ENCODE measurements around the gene PILRA.
"Not testable (repeated sequence)": the region's sequence is repeated elsewhere in the genome, so short reads cannot be mapped to it uniquely, and the experiment has no call there.

The PILRA gene

DNA sequence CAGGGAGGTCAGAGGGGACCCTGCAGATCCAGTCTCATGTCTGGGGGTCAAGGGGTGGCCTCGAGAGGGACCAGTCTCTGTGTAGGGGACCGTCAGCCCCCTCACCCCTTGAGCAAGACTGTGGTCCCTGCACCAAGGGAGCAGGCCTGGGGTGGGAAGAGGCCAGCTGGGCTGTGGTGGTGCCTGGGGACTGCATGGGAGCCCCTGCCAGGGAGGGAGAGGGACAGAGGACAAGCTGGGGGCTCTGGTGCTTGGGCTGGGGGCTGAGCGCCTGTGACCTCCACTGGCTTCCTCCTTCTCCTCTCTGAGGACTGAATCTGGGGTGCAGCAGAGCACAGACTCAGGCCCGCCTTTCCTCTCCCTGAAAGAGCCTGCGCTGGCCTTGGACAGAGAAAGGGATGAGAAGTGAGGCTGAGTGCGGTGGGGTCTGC lies 16.1 kb upstream of the PILRA start:
- DNase-seq (ENCODE audit: low read depth in 1 of 2, low spot score in 1 of 2), result no peak

DNA sequence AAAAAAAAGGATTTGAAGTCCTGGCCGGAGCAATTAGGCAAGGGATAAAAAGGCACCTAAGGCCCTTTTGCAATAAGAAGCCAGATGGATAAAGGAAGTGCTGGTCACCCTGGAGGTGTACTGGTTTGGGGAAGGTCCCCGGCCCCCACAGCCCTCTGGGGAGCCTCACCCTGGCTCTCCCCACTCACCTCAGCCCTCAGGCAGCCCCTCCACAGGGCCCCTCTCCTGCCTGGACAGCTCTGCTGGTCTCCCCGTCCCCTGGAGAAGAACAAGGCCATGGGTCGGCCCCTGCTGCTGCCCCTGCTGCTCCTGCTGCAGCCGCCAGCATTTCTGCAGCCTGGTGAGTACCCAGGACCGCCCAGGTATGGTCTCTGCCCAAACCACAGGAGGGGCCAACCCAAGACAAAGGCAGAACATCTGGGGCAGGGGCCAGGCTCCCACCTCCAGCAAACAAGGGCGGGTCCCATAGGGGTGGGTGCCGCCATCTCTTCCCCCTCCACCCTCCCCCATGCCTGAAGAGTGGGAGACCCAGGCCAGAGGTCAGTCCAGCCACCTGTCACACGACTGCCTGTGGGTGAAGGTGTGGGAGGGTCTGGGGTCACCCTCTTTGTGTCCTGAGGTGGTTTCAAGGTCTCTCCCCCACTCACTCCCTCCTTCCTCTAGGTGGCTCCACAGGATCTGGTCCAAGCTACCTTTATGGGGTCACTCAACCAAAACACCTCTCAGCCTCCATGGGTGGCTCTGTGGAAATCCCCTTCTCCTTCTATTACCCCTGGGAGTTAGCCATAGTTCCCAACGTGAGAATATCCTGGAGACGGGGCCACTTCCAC lies 15.0 kb upstream of the PILRA start, which contains the start of gene PILRB:
TSS of gene PILRB (plus strand) at position 91 of the 830 bp plus-strand sequence. CDS start at position 277, 186 bp downstream.
- DNase-seq (ENCODE audit: low read depth in 1 of 2, low spot score in 1 of 2), result no peak

DNA sequence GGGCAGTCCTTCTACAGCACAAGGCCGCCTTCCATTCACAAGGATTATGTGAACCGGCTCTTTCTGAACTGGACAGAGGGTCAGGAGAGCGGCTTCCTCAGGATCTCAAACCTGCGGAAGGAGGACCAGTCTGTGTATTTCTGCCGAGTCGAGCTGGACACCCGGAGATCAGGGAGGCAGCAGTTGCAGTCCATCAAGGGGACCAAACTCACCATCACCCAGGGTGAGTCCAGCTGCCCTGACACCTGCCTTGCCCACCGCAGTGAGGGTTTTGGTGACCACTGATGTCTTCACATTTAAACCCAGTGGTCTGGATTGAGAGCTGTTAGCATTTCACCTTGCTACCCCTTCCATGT lies 14.5 kb upstream of the PILRA start:
- DNase-seq (ENCODE audit: low read depth in 1 of 2, low spot score in 1 of 2), result no peak

DNA sequence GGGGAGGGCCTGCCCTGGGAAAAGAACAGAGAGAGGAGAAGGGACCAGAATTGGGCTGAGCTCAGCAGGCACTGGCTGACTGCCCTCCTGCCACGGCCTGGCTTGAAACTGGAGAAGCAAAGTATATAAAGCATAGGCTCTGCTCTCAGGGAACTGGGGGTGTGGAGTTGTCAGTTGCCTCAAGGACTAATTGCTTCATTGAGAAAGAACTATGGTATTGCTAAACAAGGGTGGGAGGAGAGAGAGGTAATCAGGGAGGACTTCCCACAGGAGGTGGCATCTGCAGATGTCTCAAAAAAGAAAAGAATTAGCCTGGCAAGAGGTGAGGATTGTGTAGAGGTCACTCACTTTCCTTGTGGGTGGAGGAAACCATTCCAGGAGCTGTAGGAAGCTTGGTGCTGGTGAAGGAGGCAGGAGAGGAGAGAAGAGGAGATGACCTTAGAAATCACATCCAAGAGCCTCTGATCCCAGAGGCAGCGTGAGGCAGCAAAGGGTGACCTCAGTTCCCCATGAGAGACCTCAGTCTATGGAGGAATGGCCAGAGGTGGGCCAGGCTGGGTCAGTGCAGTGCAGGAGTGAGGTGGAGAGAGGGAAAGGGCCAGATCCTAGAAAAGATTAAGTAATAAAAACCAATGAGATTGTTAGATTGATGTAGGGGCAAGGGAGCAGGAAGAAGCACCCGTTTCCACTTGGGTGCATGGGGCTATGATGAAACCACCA lies 13.0 kb upstream of the PILRA start:
- no peak for DNase-seq (ENCODE audit: low read depth in 1 of 2, low spot score in 1 of 2)

DNA sequence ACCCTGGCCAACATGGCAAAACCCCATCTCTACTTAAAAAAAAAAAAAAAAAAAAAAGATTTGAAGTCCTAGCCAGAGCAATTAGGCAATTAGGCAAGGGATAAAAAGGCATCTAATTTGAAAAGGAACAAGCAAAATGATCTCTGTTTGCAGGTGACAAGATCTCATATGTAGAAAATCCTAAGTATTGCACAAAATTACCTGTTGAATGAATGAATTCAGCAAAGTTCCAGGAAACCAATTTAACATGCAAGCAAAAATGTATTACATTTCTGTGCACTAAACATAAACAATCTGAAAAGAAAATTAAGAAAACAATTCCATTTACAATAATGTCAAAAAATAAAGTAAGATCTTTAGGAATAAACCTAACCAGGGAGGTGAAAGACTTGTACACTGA lies 10.2 kb upstream of the PILRA start:
- no peak for DNase-seq (ENCODE audit: low read depth in 1 of 2, low spot score in 1 of 2)

DNA sequence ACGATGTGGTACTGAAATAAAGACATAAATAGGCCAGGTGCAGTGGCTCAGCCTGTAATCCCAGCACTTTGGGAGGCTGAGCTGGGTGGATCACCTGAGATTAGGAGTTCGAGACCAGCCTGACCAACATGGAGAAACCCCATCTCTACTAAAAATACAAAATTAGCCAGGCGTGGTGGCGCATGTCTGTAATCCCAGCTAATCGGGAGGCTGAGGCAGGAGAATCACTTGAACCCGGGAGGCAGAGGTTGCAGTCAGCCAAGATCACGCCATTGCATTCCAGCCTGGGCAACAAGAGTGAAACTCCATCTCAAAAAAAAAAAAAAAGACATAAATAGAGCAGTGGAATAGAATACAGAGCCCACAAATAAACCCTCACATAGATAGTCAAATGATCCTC lies 9.5 kb upstream of the PILRA start:
- DNase-seq (ENCODE audit: low read depth in 1 of 2, low spot score in 1 of 2), result not testable (repeated sequence)

DNA sequence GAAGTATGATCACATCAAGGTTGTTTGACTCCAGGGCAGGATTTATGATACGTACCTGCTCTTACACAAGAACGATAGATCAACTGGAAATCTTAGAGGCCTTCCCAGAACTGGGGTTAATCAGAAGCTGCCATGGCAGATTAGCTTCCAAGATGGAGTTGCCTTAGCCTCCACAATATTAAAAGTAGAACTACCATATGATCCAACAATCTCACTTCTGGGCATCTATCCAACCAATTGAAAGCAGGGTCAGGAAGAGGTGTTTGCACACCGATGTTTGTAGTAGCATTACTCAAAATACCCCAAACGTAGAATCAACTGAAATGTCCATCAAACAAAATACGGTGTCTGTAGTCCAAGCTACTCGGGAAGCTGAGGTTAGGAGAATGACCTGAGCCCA lies 8.8 kb upstream of the PILRA start:
- DNase-seq (ENCODE audit: low read depth in 1 of 2, low spot score in 1 of 2), result no peak

DNA sequence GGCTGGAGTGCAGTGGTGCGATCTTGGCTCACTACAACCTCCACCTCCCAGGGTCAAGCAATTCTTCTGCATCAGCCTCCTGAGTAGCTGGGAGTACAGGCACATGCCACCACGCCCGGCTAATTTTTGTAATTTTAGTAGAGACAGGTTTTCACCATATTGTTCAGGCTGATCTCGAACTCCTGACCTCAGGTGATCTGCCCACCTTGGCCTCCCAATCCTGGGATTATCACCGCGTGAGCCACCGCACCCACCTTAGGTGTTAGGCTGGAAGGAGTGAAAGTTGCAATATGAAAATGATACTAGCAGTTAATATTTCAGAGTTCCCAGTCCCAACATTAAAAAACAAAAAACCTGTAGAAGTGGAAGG lies 7.3 kb upstream of the PILRA start:
- DNase-seq (ENCODE audit: low read depth in 1 of 2, low spot score in 1 of 2), result not testable (repeated sequence)

GRCh38 chr7:100366411-100367250 lies 6.7 kb upstream of the PILRA start:
- DNase-seq (ENCODE audit: low read depth in 1 of 2, low spot score in 1 of 2), result no peak

DNA sequence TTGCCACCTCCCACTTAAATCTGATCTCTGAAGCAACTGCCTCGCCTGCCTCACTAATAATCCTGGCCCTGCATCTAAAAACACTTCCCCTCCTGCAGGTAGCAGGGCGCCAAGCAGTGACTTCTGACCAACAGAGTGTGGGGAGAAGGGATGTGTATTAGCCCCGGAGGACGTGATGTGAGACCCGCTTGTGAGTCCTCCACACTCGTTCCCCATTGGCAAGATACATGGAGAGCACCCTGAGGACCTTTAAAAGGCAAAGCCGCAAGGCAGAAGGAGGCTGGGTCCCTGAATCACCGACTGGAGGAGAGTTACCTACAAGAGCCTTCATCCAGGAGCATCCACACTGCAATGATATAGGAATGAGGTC lies 6.1 kb upstream of the PILRA start:
- DNase-seq (ENCODE audit: low read depth in 1 of 2, low spot score in 1 of 2), result no peak

DNA sequence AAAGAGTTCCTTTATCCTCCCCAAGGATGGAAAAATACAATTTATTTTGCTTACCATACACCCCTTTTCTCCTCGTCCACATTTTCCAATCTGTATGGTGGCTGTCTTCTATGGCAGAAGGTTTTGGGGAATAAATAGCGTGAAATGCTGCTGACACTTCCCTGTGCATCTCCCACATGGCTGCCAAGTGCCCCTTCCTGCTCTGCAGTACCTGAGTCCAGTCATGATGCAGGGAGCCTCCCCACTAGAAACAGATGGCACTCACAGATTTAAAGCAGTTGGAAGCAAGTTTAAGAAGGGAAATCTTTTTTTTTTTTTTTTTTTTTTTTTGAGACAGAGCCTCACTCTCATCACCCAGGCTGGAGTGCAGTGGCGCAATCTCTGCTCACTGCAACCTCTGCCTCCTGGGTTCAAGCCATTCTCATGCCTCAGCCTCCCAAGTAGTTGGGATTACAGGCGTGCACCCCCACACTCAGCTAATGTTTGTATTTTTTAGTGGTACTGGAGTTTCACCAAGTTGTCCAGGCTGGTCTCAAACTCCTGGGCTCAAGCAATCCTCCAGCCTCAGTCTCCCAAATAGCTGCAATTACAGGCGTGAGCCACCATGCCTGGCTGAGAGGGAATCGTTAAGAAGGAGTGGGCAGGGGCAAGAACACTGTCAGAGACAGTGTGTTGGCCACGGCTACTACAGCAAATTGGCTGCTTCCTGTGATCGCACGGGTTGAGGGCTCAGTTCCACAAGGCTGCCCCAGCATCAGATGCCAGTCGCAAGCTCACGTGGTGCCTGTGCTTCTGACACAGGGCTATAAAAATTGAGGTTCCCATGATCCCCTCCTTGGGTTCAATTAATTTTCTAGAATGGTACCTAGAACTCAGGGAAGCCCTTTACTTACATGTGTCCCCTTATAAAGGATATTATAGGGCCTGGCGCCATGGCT lies 5.3 kb upstream of the PILRA start:
- DNase-seq (ENCODE audit: low read depth in 1 of 2, low spot score in 1 of 2), result no peak

DNA sequence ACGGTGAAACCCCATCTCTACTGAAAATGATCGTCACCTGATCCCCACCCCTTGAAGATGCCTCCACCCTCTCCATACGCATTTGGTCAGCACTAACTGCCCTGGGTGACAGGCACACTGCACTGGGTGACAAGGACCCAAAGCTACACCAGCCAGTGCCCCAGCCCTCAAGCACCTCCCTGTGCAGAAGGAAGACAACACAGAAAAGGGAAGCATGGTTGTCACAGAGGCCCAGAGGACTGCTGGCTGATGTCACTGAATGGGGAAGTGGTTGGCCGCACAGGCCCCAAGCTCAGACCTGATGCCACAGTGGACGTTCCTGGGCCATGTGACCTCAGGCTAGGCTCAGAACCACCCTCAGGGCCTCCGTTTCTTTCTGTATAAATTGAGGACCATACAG lies 4.2 kb upstream of the PILRA start:
- DNase-seq (ENCODE audit: low read depth in 1 of 2, low spot score in 1 of 2), result no peak

DNA sequence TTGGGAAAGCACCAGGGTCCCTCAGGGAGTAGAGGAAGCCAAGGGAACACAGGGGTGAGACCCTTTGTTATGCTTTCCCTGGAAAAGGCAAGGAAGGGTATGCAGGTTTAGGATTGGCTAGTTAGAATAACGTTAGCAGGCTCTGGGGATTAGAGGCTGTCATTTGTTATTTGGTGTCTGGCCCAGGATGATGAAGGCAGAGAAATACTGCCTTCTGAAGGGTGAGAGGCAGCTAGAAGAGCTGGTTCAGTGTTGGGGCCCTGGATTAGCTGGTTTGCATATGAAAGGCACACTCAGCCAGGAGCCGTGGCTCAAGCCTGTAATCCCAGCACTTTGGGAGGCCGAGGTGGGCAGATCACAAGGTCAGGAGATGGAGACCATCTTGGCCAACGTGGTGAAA lies 3.0 kb upstream of the PILRA start:
- DNase-seq (ENCODE audit: low read depth in 1 of 2, low spot score in 1 of 2), result no peak

DNA sequence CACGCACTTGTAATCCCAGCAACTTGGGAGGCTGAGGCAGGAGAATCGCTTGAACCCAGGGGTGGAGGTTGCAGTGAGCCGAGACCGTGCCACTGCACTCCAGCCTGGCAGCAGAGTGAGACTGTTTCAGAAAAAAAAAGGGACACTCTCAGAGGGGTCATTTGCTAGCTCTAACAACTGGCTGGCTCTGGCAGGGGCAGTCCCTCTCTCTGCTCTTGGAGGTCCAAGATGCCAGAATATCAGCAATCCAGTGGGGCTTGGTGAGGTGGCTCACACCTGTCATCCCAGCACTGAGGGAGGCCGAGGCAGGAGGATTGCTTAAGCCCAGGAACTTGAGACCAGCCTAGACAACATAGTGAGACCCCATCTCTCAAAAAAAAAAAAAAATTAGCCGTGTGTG lies 2.5 kb upstream of the PILRA start:
- no peak for DNase-seq (ENCODE audit: low read depth in 1 of 2, low spot score in 1 of 2)

GRCh38 chr7:100371561-100372171 lies 1.6 kb upstream of the PILRA start:
- no peak for DNase-seq (ENCODE audit: low read depth in 1 of 2, low spot score in 1 of 2)

DNA sequence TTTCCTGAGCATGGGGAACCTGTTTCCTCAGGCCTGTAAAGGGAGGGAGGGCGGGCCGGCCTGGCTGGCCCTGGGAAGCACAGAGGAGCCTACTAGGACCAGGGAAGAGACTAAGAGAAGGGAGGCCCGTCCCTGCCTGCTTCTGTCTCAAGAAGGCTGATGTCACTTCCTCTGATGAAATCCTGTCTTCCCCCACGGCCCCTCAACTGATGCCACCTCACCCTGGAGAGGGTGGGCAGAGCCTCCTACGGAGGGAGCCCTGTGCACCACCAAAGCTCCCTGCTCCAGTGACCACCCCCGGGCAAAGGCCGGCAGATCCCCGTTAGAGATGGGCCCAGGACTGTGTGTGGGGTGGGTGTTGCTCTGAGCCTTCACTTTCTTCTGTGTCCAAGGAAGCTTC lies 1.0 kb upstream of the PILRA start:
- no peak for DNase-seq (ENCODE audit: low read depth in 1 of 2, low spot score in 1 of 2)

GRCh38 chr7:100372694-100373093 lies 593 bp upstream of the PILRA start:
- no peak for DNase-seq (ENCODE audit: low read depth in 1 of 2, low spot score in 1 of 2)

DNA sequence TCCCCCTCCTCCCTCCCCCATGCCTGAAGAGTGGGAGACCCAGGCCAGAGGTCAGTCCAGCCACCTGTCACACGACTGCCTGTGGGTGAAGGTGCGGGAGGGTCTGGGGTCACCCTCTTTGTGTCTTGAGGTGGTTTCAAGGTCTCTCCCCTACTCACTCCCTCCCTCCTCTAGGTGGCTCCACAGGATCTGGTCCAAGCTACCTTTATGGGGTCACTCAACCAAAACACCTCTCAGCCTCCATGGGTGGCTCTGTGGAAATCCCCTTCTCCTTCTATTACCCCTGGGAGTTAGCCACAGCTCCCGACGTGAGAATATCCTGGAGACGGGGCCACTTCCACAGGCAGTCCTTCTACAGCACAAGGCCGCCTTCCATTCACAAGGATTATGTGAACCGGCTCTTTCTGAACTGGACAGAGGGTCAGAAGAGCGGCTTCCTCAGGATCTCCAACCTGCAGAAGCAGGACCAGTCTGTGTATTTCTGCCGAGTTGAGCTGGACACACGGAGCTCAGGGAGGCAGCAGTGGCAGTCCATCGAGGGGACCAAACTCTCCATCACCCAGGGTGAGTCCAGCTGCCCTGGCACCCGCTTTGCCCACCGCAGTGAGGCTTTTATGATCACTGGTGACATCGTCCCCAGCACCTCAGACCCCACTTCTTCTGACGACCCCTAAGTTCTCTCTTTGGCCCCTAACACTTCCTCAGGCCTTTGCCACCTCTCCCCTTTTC lies 747 bp downstream of the PILRA start:
- not testable (repeated sequence) for DNase-seq (ENCODE audit: low read depth in 1 of 2, low spot score in 1 of 2)

GRCh38 chr7:100374601-100375000 lies 1.3 kb downstream of the PILRA start:
- DNase-seq (ENCODE audit: low read depth in 1 of 2, low spot score in 1 of 2), result no peak

- no peak for DNase-seq (ENCODE audit: low read depth in 1 of 2, low spot score in 1 of 2)
Observed at GRCh38 chr7:100376066-100376465, 2.8 kb downstream of the PILRA start.

All from activated T-helper 1 cell treated with anti-CD3 and anti-CD28 coated beads, Interleukin-2, amount 50 U/mL, for 16 hours (primary cell).